T-helper 2 cell (primary cell): ENCODE results near the gene HK1.

Experiments
- DNase-seq, 5 experiments: peaks; one replicate each; pipeline versions ENCODE4 v3.0.0 to v3.0.0-alpha.2; 2012 to 2022

HK1 gene

DNA sequence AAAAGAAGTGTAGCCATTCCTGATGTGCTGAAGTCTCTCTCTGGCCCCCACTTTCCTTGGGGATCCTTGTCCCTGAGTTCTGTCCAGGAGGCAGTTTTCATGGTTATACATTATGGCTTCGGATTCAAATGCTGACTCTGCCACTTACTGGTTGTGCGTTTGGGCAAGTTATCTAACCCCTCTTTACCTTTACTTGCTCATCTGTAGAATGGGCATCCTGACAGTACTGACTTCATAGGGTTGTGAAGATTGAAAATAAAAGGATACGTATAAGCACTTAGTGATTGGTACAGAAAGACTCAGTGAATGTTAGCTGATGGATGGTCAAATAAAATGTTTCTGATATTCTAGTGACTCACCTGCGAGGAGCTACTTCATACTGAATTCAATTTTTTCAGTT, 73.3 kb downstream of the HK1 start:
- DNase-seq, result no peak

DNA sequence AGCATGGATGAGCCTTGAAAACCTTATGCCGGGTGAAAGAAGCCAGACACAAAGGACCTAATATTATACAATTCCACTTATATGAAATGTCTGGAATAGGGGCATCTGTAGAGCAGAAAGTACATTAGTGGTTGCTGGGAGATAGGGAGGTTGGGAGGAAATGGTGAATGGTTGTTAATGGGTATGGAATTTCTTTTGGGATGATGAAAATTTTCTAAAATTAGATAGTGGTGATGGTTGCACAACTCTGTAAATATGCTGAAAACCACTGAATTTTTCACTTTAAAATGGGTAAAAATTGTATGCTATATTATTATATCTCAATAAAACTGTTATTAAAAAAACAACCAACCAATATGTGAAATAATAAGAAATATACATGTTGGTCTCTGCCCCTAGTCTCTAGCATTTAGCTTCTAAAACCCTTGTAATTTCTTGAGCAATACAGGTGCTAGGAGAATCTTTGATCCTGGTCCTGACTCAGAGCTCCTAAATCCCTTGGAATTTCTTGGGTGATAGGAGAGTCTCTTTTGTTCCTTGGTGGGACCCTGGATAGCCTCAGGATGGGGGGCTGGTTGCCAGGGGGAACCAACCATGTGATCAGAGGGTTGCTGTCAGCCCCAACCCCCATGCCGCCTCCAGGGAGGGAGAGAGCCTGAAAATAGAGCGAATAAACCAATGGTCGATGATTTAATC, 74.4 kb downstream of the HK1 start:
- DNase-seq, result no peak

DNA sequence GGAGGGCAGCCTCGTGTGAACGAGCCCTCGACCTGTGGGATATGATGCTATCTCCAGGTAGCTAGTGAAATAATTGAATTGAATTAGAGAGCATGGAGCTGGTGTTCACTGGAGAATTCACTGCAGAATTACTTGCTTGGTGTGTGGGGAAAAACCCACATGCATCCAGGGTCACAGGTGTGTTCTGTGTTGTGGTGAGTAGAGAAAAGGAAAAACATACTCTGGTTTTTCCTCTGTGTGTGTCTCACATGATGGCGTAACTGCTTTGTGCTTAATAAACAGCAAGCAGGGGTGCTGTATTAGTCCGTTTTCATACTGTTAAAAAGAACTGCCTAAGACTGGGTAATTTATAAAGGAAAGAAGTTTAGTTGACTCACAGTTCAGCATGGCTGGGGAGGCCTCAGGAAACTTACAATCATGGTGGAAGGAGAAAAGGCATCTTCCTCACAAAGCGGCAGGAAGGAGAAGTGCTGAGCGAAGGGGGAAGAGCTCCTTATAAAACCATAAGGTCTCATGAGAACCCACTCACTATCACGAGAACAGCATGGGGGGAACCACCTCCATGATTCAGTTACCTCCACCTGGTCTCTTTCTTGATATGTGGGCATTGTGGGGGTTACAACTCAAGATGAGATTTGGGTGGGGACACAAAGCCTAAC, 75.8 kb downstream of the HK1 start:
- DNase-seq, result no peak

DNA sequence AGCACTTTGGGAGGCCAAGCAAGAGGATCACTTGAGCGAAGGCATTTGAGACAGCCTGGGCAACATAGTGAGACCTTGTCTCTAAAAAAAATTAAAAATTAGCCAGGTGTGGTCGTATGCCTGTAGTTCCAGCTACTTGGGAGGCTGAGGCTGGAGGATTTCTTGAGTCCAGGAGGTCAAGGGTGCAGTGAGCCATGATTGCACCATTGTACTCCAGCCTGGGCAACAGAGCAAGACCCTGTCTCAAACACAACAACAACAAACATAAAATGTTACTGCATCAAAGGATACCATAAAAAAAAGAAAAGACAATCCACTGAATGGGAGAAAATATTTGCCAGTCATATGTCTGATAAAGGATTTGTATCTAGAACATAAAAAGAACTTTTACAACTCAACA, 77.9 kb downstream of the HK1 start:
- DNase-seq, result no peak

DNA sequence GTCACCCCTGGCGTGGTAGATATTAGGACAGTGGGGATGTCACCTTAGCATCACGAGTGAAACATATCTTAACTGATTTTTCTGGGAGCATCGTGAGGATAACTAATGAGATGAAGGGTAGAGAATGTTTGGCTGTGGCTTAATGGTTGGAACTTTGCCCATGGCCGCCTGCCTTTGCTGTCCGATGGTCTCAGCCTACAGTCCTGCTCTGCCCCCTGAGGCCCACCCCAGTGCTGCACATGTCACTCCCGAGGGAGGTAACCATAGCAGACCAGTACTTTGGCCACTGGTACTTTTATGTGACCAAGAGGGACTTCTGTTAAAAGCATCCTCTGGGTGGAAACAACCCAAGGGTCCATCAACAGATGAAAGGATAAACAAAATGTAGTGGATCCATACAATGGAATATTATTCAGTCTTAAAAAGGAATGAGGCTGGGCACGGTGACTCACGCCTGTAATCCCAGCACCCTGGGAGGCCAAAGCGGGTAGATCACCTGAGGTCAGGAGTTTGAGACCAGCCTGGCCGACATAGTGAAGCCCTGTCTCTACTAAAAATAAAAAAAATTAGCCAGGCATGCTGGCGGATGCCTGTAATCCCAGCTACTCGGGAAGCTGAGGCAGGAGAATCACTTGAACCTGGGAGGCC, 80.0 kb downstream of the HK1 start:
- no peak for DNase-seq

DNA sequence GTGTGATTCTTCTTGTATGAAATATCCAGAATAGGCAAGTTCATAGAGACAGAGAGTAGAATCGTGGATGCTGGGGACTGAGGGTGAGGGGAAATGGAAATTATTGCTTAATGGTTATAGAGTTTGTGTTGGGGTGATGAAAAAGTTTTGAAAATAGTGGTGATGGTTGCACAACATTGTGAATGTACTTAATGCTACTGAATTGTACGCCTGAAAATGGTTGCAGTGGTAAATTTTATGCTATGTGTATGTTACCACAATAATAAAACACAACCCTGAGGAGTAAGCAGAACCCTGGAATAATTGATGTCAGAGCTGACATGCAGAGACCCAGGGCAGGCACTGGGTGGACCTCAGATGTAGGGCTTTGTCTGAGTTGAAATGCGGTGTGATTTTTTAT, 80.9 kb downstream of the HK1 start:
- peak in 1 of 5 experiments; percentile 12 for DNase-seq

DNA sequence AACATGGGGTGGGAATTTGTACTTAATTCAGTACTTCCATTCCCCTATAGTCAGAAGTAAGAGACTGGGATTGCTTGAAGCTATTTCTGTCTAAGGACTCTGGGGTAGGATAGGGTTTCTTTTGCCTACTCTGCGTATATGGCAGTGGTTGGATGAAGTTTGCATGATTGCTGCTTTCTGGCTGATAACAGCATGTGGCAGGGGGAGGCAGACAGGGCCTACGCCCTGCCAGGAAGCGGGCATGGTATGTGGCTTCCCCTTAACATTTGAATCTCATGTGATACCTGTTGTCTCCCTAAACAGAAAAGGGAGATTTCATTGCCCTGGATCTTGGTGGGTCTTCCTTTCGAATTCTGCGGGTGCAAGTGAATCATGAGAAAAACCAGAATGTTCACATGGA, 81.3 kb downstream of the HK1 start:
- peak in 2 of 5 experiments; percentile 74 to 82 for DNase-seq

DNA sequence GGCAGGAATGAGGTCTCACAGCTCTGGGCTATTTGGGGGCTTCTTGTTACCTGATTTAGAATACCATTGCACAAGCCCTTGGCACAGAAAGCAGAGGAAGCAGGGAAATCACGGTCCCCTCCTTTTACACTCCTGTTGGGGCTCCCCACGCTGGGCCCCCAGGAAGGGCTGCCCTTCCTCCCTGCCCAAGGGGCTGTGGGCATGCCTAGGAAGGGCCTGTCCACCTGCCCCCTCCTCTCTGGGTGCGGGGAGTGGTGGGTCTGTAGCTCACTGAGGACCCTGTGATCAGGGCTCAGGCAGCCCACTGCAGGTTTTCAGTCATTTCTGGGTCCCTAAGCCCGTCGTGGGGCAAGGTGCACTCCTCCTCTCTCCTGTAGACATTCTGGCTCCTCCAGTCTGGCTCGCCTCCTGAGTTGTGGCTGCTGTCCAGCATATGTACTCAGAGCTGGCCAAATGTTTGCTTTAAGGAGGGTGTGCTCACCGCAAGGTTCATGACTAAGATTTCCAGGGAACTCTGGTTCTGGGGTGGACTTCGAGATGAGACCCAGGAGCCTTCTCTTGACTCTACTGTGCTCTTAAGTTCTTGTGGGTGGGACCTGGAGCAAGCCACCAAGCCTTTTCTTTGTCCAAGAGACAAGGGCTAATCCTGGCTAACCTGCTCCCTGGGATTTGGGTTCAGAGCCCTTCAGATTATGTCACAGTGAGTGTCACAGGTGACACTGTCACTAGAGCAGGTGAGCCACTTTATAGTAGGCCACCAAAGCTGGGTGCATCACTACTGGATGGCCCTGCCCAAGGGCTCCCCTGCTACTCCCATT, 82.4 kb downstream of the HK1 start:
- DNase-seq, result no peak

DNA sequence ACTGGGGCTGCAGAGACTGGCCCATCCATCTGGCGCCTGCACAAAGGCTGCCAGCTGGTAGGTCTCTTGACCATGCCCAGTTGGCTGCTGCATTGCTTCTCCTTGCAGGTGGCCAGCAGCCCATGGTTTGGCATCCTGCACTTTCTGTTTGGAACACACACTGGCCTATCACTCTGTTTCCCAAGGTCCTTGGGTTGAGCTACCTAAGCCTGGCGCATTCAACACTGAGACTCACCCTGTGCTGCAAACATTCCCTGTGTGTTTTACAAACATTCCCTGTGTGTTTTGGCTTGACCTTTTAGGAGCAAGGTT, 83.0 kb downstream of the HK1 start:
- no peak for DNase-seq

DNA sequence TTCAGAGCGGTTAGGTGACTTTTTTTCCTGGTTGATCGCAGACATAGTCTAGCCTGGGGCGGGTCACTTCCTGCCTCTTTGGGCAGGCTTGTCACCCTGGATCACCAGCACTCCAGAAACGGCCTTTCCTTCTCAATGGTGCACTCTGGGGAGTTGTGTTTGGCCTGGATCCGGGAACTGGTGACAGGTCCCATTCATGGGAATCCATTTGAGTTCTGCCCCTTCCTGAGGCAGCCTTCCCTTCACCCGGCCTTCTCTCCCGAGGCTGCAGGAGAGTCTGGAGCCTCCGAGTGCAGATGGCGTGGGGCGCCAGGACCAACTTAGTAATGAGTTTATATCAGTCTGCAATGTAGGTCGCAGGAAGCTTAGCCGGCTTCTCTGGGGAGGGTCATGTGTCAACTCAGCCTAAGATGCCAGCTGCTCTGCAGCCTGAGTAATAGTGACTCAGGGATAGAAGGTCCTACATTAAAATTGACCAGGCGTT, 84.2 kb downstream of the HK1 start:
- DNase-seq, result peak in 2 of 5 experiments; percentile 11 to 46

DNA sequence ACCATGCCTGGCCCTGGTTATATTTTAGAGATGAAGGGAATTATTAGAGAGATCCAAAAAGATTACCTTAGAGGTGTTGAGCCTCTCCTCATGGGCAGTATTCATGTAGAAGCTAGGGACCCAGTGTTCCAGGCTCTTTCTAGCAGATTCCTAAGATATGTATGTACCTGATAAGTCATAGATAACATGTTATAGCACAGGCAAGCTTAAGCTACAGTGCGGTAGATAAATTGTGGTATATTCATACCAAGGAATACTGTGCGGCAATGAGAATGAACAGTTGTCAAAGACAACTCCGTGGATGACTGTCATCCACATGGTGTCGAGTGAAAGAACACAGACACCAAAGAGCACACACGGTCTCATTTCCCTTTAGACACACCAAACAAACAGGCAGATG, 85.4 kb downstream of the HK1 start:
- DNase-seq, result no peak

DNA sequence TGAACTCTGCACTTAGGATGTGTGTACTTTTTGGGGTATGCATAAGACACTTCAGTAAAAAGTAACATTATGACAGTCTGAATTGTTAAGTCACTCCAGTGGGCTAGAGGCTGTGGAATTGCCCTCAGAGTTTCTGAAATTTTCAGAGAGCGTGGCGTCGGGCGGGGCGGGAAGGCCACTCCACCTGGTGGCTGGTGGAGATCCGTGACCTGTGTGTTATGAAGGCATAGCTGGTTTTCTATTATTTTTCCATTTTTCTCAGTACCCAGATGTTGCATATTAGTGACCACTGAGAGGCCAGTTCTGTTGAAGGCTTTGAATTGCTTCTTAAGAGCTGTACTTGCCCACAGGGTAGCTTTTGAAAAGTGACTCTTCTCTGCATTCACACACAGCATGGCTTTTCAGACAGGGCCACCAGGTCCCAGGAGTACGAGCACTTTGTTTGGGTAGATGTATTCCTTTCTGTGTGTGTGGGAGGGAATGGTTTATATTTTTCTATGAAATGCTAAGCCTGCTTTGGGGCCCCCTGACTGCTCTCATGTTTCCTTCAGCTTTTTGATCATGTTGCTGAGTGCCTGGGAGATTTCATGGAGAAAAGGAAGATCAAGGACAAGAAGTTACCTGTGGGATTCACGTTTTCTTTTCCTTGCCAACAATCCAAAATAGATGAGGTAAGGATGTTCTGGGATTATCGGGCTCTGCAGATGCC, 86.1 kb downstream of the HK1 start:
- DNase-seq, result no peak

DNA sequence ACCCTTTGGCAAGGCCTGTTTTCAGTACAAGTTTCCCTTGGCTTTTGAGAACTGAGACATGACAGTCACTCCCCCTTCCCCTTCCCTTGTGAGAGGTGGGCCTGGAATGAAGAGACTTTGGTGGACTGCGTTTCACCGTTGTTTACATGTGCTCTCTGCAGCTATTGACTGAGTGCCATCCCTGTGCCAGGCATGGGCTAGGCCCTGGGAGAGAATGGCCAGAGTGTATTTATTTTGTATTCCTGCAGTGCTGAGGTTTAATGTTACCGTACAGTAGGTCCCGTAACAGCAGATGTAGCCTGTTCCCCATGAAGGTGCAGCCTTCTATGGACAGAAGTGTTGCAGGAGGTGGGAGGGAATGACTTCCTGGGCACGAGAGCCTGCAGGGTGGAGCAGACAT, 88.4 kb downstream of the HK1 start:
- DNase-seq, result no peak

DNA sequence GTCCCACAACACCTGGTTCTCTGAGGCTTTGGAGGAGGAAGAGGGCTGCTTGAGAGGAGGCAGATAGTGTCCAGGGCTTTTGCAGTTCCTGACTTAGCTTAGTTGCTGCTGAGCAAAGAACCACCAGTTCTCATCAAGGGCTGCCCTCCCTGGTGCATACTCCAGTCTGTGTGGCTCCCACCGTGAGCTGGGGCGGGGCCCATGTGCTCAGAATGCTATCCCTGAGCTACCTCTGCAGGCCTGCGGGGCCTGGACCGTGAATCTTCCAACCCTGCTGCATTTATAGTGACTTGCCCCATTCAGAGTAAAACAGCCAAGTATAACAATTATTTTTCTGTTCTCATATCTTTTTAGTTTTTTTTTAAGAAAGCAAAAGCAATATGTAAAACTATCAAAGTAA, 89.2 kb downstream of the HK1 start:
- DNase-seq, result no peak

DNA sequence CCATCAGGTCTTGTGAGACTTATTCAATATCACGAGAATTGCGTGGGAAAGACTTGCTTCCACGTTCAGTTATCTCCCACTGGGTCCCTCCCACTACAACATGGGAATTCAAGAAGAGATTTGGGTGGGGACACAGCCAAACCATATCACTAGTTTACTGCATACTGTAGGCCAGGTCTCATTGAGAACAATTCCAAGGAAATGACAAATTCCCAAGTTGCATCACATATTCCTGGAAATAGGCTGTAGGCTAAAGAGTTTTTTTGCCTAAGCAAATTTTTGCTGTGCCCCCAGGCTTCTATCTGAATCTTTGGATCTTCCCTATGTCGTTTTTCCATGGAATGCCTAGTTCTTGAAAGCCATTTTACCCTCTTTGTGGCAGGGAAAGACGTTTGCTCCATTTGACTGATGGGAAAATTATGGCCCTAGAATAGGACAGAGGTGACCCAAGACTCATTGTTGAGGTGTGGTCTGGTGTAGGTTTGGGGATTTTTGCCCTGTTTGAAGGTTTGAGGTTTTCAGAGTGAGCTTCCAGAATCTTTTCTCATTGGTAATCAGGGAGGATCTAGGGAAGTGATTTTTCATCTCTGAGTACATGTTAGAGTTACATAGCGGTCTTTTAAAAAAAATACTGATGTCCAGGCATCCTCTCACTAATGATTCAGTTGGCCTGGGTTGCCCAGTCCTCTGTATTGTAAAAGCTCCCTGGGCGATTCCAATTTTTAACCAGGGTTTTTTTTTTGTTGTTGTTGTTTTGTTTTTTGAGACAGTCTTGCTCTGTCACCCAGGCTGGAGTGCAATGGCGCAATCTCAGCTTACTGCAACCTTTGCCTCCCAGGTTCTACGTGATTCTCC, 94.1 kb downstream of the HK1 start:
- DNase-seq, result no peak

DNA sequence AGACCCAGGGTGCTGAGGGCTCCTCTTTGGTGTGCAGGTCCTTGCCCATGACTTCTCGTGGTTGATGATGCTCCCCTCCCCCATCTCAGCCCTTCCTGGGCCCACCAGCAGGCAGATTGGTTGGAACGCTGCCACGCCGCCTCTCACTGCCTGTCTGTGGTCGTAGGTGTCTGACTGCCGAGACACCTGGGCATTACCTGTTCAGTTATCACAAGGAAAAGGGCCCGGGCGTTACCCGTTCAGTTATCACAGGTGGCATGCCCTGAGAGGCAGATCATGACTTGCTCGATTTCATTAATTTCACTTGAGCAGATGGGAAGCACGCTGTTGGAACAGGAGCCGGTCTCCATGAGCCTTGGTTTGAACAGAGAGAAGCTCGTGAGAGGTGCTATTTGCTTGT, 95.9 kb downstream of the HK1 start:
- DNase-seq, result no peak

DNA sequence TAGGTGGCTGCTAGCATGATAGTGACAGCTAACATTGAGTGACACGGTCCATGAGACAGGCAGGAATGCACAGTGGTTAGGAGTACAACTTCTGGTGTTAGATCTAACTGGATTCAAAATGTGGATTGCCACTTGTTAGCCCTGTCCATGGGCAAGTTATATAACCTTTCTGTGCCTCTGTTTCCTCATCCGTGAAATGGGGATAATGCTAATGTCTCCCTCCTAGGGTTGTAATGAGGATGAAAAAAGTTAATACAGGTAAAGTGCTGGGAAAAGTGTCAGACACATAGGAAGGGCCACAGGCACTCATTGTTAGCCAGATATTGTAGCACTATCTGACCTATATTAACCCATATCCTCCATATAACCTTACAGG, 96.6 kb downstream of the HK1 start:
- no peak for DNase-seq

DNA sequence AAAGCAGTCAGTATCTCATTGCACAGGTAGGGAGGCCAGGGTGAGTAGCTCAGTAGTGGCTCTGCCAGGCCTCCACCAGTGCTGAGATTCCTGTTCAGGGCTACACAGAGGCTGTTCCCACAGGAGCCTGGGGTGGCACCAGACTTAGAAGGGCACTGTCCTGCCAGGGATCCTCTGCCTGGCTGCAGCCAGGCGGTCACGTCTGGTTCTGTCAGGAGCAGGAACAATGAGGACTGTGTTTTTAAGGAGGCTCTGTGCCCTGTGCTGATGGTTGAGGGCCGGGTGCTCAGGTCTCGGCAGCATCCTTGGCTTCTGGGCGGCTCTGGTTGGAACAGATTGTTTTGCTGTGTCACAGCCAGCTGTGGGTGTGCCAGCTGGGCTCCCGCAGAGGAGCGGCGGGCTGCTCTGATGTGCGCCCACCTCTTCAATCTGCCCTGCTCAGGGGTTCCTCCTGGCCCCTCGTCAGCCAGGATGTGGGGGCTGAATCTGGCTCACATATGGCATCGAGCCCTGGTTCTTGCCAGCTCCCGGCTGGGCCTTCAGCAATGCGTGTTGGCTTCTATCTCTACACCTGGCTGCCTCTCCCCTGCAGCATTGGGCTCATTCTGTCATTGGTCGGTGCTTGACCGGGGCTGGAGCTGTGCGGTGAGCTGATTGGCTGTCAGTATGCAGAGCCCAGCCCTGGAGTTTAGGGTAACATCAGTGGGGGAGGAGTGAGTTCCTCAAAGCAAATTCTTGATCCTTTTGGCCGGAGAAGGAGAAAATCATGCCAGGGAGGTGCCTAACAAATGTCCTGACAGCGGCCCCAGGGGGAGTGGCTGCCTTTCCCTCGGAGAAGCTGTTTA, 97.2 kb downstream of the HK1 start:
- no peak for DNase-seq

DNA sequence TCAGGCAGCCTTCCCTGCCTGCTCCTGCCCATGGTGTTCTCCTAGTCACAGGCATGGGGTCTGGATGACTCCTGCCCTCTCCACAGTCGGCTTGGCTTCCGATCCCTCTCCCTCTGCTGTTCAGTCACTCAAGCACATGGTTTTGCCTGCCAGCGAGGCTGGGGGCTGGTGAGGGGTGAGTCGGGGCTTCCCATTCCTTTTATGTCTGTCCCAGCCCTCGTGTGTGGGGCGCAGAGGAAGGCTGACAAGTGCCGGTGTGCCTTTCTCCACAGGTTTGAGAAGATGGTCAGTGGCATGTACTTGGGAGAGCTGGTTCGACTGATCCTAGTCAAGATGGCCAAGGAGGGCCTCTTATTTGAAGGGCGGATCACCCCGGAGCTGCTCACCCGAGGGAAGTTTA, 98.4 kb downstream of the HK1 start:
- no peak for DNase-seq

DNA sequence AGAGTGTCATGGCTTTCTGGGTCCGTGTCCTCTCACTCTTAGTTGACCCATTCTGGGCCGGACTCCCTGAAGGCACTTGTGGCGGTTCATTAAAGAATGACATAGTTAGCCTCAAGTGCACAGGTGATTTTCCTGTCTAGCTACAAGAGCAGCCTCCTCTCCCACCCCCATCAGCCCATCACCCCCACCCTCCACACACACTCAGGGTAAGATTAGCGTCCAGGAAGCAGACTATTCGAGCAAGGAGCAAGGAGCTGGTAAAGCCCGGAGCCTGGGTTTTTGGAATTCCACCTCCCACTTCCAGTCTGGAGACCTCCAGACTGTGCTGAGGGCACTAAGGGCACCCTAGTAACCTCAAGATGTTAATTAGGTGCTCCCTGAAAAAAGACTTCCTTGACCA, 98.9 kb downstream of the HK1 start:
- no peak for DNase-seq

DNA sequence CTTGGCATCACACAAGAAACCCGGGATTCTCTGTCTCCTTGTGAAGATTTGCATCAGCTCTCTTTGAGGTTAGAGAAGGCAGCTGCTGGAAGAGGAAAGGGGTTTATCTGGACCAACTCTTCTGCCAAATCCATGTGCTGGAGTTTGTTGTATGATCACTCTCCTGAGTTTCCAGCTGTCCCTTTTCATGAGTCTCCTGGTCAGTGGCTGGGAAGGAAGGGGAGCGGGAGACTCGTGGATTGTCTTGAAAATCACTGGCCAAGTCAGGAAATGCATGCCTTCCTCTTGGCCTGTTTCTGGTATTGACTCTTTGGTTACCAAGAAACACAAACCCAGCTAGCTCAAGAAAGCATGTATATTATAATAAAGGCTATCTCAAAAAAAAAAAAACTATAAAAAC, 99.6 kb downstream of the HK1 start:
- no peak for DNase-seq
